ENCODE data around the gene RPL3. TPM values are rescaled to one million over a fixed set of nuclear protein-coding genes. Genes with fewer than 3 reads are reported as not detected.

The RPL3 gene
- total and polyA plus RNA-seq, 2 of the 4 experiments (the other 2 are of a cell fraction) = 2,871 to 3,312 TPM

DNA sequence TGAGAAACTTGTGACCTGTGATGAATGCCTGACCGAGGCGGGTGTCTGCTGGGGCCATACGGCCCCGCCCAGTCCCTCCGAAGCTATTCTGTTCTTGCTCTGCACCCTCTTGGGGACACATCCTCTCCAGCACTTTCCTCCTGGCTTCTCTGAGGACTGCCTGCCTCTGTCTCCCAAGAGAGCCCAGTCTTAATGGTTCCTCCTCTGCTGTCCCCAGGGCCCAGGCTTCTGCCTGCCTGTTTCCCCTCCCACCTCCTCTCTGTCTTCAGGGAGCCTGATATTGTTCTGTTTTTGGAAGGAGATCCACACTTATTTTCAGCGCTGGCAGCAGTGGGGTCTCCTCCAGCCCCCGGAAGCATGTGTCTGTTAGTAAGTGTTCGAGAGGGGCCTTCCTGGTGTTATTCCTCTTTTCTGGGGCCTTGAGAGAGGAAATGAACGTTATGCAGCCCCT, 49.1 kb upstream of the RPL3 start:
- H4K91ac ChIP-seq (ENCODE audit: insufficient read depth, low read depth, low read length) = no peak overlapping the region
- peaks cover 4% of the 10 kb centered on the region; the same call in 1 of the 2 replicates for H3K9me1 ChIP-seq (ENCODE audit: insufficient read depth, low read length)
- no peak overlapping the region for H3K4me2 ChIP-seq (ENCODE audit: low read depth, low read length)
- no peak overlapping the region for H2BK20ac ChIP-seq (ENCODE audit: low read depth, low read length)
- dilution Hi-C loops (cut with HindIII; ENCODE audit: low sequenced_read_pairs, unreplicated experiment) = no loop called here
- peaks cover 6% of the 10 kb centered on the region; the same call in 1 of the 2 replicates for H3K4me1 ChIP-seq (ENCODE audit: control insufficient read depth, insufficient read depth, low read length)
- H2BK5ac ChIP-seq (ENCODE audit: low read depth, low read length, poor library complexity, severe bottlenecking) = no peak overlapping the region
- no TSS peak for BruUV-seq (replicated peaks)
- no peak overlapping the region for H3K18ac ChIP-seq (ENCODE audit: low read depth, low read length)
- H3K27ac ChIP-seq (ENCODE audit: insufficient read depth, low read length) = no peak overlapping the region
- H3K14ac ChIP-seq (replicated peaks; ENCODE audit: low read depth, low read length) = no peak overlapping the region
- no peak overlapping the region for H3K9ac ChIP-seq (ENCODE audit: low read depth, low read length)
- TF ChIP-seq MAFK (IDR thresholded peaks at IDR 0.05; ENCODE audit: low read depth, low read length) (no peak), MXI1 (IDR thresholded peaks at IDR 0.05; ENCODE audit: borderline replicate concordance, low read depth, low read length) (no peak), RAD21 (IDR thresholded peaks at IDR 0.05; ENCODE audit: low read length) (no peak), NFE2L2 (IDR thresholded peaks at IDR 0.05; ENCODE audit: low read depth, low read length) (no peak), CTCF (conservative IDR thresholded peaks at IDR 0.05; ENCODE audit: low read depth, low read length) (no peak), MAZ (IDR thresholded peaks at IDR 0.05; ENCODE audit: borderline replicate concordance, low read depth, low read length) (no peak), BHLHE40 (IDR thresholded peaks at IDR 0.05; ENCODE audit: low read depth, low read length) (no peak), CHD1 (IDR thresholded peaks at IDR 0.05; ENCODE audit: low read depth, low read length) (no peak), SMC3 (IDR thresholded peaks at IDR 0.05; ENCODE audit: low read depth, low read length) (no peak), USF2 (IDR thresholded peaks at IDR 0.05; ENCODE audit: low read depth, low read length) (no peak), RFX5 (IDR thresholded peaks at IDR 0.05; ENCODE audit: low read depth, low read length) (no peak), POLR2A (IDR thresholded peaks at IDR 0.05; ENCODE audit: low read depth, low read length) (no peak), CEBPB (IDR thresholded peaks at IDR 0.05; ENCODE audit: low read depth, low read length) (no peak), RCOR1 (IDR thresholded peaks at IDR 0.05; ENCODE audit: insufficient replicate concordance, low read length) (no peak), FOS (IDR thresholded peaks at IDR 0.05; ENCODE audit: low read depth, low read length) (no peak)
- TF ChIP-seq, protein P1, sequence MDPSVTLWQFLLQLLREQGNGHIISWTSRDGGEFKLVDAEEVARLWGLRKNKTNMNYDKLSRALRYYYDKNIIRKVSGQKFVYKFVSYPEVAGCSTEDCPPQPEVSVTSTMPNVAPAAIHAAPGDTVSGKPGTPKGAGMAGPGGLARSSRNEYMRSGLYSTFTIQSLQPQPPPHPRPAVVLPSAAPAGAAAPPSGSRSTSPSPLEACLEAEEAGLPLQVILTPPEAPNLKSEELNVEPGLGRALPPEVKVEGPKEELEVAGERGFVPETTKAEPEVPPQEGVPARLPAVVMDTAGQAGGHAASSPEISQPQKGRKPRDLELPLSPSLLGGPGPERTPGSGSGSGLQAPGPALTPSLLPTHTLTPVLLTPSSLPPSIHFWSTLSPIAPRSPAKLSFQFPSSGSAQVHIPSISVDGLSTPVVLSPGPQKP (IDR thresholded peaks at IDR 0.05; ENCODE audit: borderline replicate concordance, low read depth, low read length) = no peak
- intact Hi-C loops (cut with micrococcal nuclease) = no loop called here
- H3K27me3 ChIP-seq (ENCODE audit: control insufficient read depth, insufficient read depth, low read length) = no peaks in the 10 kb centered on the region
- no peak overlapping the region for H2AFZ ChIP-seq (replicated peaks; ENCODE audit: low read length, poor library complexity)
- H4K8ac ChIP-seq (ENCODE audit: low read depth in 2 of 2, low read length in 2 of 2) = no peak overlapping the region
- no peak overlapping the region for H3K4me3 ChIP-seq (ENCODE audit: insufficient read depth, low read depth, low read length)
- DNase-seq (no peak), ATAC-seq (ENCODE audit: low read depth) (no peak)
- no peak overlapping the region for H2BK120ac ChIP-seq (ENCODE audit: low read depth, low read length)
- H3K9me3 ChIP-seq (ENCODE audit: control insufficient read depth, insufficient read depth, low read length) = peaks cover 5% of the 10 kb centered on the region
- in situ Hi-C loops (cut with MboI; ENCODE audit: low sequenced_read_pairs) = no loop called here
- peaks cover 0 to 21% of the 10 kb centered on the region in 2 experiments; a peak in 3 of 4 replicates for H3K79me1 ChIP-seq (ENCODE audit: low read depth in 1 of 2, low read length in 2 of 2)
- H2AK5ac ChIP-seq (ENCODE audit: low read depth, low read length) = no peak overlapping the region
- H3K4ac ChIP-seq (ENCODE audit: low read depth, low read length) = no peak overlapping the region
- H3K23ac ChIP-seq (ENCODE audit: low read depth, low read length) = no peak overlapping the region
- peaks cover 2% of the 10 kb centered on the region; the same call in 1 of the 2 replicates for H3K36me3 ChIP-seq (ENCODE audit: control insufficient read depth, insufficient read depth, low read length)
- CTCF ChIA-PET = no interaction called here
- no peak overlapping the region for H4K5ac ChIP-seq (ENCODE audit: low read depth, low read length)
- no peak overlapping the region for H2BK15ac ChIP-seq (ENCODE audit: low read depth, low read length)
- 88% methylated on average over 3 of the region's 9 CpGs; no CpG with 5 or more reads in 1 of the 2 experiments for WGBS, 2 experiments (ENCODE audit: extremely low coverage in 2 of 2, insufficient read length in 1 of 2)
- POLR2A ChIA-PET (ENCODE audit: unreplicated experiment) = no interaction called here
- H4K20me1 ChIP-seq (ENCODE audit: insufficient read depth, low read length) = peaks cover 11% of the 10 kb centered on the region
- H3K56ac ChIP-seq (ENCODE audit: extremely low read depth, insufficient read depth, low read length) = no peak overlapping the region
- no peak overlapping the region for H2AK9ac ChIP-seq (replicated peaks; ENCODE audit: low read depth, low read length, poor library complexity)

Data from IMR-90 (cell line).